ENCODE results near the gene CDH24. TPM values are rescaled to one million over a fixed set of nuclear protein-coding genes. Genes with fewer than 3 reads are reported as not detected.

The CDH24 gene, protein sequence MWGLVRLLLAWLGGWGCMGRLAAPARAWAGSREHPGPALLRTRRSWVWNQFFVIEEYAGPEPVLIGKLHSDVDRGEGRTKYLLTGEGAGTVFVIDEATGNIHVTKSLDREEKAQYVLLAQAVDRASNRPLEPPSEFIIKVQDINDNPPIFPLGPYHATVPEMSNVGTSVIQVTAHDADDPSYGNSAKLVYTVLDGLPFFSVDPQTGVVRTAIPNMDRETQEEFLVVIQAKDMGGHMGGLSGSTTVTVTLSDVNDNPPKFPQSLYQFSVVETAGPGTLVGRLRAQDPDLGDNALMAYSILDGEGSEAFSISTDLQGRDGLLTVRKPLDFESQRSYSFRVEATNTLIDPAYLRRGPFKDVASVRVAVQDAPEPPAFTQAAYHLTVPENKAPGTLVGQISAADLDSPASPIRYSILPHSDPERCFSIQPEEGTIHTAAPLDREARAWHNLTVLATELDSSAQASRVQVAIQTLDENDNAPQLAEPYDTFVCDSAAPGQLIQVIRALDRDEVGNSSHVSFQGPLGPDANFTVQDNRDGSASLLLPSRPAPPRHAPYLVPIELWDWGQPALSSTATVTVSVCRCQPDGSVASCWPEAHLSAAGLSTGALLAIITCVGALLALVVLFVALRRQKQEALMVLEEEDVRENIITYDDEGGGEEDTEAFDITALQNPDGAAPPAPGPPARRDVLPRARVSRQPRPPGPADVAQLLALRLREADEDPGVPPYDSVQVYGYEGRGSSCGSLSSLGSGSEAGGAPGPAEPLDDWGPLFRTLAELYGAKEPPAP
- total RNA-seq, result 3.2 and 3.7 TPM in 2 replicates
- polyA plus RNA-seq (2012), result 3.1 TPM

DNA sequence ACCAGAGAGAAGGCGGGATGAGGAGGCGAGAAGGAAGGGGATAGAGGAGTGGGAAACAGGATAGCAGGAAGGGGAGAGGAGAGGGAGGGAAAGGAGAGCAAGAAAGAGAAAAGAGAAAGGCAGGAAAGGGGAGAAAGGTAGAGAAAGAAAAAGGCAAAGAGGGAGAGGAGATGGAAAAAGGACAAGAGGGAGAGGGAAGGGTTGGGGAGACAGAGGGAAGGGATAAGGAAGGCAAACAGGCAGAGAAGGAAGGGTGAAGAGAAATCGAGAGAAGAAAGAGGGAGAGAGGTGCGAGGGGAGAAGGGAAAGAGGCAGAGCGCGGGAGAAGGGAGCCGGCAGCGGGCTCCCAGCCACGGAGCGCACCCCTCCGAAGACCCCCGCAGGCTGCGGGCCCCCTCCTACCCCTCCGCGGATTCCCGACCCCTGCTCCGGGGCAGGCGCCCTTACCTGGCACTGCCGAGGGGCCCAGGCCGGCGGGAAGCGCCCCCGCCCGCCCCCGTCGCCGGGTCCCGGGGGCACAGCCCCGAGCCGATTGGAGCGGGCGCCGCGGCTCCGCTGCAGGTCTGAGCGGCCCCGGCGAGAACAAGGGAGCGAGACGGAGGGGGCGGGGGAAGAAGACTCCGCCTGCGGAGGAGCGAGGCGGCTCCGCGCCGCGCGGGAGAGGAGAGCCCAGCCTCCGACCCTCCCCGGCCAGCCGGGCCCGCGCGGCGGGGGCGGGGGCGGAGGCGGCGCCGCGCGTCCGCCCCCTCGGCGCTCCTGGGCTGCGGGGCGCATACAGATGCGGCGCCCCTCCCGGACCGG lies at the start of gene CDH24:
CDH24 (minus strand) TSS at position 565 of the 801 bp plus-strand sequence. CDS start 1,787 bp downstream, outside the sequence.
- DNase-seq (ENCODE audit: low read depth), result peak; percentile 59

DNA sequence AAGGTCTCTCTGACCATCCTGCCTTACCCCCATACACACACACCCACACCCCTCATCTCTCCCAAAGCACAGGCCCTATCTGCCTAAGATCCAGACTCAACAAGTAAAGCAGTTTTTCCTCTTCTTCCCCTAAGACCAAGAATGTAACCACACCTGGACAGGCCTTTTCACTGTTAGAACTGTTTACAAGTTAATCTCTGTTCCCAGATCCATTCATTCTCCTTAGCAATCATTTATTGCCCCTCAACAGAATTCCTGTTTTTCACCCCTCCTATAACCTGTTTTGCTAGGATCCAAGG lies 49.4 kb upstream of the CDH24 start:
- DNase-seq (ENCODE audit: low read depth), result no peak

DNA sequence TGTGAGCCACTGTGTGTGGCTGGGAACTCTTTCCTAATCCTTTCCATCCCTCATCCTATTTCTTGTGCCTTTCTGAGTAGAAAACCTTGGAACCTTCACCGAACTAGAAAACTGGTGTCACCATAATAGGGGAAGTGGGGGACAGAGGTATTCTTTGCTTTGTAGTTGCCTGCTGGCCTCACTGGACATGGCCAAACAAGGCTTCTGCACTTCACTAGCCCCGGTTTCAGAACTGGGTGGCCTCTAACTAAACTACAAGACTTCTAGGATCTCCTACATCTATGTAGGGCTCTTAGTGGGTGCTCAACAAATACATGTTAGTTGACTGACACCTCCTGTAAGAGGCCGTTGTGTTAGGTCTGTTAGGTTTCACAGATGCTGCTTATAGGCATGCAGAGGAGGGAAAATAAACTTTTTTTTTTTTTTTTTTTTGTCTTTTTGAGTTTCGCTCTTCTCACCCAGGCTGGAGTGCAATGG lies 48.1 kb upstream of the CDH24 start:
- no peak for DNase-seq (ENCODE audit: low read depth)

GRCh38 chr14:23104591-23105347 lies 47.4 kb upstream of the CDH24 start, which contains the start of gene CIROP:
CIROP (minus strand) TSS chr14:23104989; CDS start chr14:23104920, 69 bp downstream.
- DNase-seq (ENCODE audit: low read depth), result no peak

GRCh38 chr14:23104070-23104590 lies 46.8 kb upstream of the CDH24 start:
- no peak for DNase-seq (ENCODE audit: low read depth)

DNA sequence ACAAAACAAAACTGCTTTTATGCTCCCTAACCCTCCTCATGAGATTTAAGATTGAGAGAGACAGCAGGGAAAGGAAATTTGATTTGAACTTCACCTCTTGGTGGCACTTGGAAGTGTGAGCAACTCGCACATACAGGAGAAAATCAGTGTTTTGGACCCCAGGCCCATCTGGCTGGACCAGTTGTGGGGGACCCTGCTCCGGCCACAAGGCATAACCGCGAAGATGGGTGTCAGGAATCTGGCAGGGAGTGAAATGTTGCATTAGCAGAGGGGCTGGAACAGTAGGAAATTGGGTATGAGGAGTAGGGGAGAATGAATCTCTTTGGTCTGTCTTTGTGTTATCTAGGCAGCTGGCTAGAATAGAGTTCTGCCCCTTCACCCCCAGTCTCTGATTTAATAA lies 46.3 kb upstream of the CDH24 start:
- DNase-seq (ENCODE audit: low read depth), result no peak

GRCh38 chr14:23102801-23103200 lies 45.5 kb upstream of the CDH24 start:
- DNase-seq (ENCODE audit: low read depth), result no peak

DNA sequence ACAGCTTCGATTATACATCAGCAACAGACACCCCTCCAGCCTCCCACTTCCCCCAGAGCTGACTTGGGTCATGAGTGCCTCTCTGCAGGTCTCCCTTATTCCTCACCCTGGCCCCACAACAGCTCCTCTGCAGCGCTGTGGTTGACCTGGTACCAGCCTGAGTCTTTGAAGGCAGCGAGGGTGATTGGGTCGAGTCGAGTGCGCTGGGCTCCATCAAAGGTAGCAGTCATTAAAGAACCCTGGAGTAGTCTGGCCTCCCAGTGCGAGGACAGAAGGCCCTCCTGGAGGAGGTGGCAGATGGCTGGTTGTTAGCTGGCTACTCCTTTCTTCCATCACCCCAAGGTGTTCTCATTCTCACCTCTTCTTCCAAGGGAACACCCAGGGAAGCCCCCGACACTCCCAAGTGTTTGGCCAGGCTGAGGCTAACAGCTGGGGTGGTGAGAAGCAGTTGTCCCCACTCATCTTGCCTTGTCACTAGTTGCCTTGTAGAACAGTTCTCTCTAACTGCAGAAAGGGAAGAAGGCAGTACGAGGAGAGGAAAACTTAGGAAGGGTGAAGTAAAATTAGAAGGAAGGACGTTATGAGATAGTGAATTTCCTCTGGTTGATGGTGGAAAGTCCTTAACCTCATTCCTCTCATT lies 44.8 kb upstream of the CDH24 start:
- peak; percentile 71 for DNase-seq (ENCODE audit: low read depth)

- DNase-seq (ENCODE audit: low read depth), result no peak
These were observed 44.1 kb upstream of the CDH24 start for GRCh38 chr14:23101213-23101970.

- no peak for DNase-seq (ENCODE audit: low read depth)
These were observed 42.0 kb upstream of the CDH24 start for GRCh38 chr14:23099212-23099861.

GRCh38 chr14:23097786-23098185 lies 40.5 kb upstream of the CDH24 start:
- DNase-seq (ENCODE audit: low read depth), result peak; percentile 87

DNA sequence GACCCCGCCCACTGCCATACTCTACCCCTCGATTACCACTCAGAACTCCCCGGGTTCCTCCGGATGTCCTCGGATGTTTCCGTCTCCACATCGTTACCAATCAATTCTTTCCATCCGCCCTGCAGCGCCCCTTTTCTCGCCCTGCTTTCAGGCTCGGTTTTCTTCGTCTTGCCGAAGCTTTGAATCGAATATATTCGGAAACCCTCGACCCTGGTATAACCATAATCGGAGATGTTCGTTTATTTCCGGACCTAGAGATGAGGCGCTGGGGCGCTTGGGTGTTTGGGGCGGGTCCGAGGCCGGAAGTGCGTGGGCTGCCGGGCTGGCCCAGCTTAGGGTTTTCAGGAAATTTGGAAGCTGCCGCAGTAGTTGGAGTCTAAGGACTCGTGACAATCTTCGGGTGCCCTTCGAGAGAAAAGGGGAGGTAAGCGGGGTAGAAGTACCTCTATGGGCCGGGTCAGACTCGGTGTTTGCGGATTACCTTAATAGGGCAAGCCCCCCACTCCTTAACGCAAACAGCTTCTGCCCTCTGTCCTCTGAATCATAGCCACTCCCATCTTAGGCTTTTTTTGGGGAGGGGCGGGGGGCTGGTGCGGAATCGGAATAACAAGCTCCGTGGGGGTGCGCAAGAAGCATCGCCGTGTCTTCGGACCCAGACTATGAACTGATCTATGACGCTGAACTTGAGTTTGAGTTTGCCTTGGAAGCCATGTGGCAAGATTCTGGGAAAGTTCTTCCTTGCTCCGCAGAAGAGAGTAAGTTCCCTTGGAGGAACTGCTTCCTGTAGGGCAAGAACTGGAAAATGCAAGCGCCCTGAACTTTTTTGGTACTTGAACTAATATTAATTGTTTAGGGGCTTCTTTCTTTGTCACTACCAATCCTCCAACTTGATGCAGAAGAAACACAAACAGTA lies 38.1 kb upstream of the CDH24 start, which contains the start of gene C14orf119:
C14orf119 (plus strand) TSS at position 310 of the 913 bp plus-strand sequence. CDS start 2,154 bp downstream, outside the sequence.
- peak; percentile 100 for DNase-seq (ENCODE audit: low read depth)

GRCh38 chr14:23094666-23095195 lies 37.4 kb upstream of the CDH24 start, which contains the start of gene ACIN1:
ACIN1 (minus strand) TSS chr14:23095136; CDS start chr14:23095112, 24 bp downstream.
- peak; percentile 87 for DNase-seq (ENCODE audit: low read depth)

DNA sequence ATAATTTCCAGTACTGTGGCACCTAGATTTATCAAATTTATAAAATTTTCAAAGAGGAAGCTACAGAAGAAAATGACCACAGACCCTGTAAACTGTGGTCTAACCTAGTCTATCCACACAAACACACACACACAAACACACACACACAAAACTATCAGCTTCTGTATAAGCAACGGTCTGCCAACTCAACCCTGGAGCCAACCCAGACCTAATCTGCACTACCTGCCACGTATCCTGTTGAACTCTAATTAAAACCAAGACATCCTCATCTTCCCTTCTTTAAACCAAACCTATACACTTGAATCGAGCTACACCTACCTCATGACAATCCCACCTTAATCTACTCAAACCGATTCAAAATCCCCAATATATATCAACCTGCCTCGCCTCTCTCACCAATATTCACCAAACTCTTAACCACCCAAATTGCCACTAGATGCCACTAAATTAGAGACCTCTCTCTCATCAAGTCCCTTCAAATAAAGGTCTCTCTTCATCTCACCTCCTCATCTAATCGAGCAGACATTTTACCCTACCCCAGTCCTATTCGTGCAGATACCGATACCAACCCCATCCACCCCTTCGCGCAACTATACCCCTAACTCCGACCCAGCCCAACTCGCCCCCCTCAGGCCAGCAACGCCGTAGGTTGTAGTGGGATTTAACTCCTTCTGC lies 36.8 kb upstream of the CDH24 start:
- DNase-seq (ENCODE audit: low read depth), result no peak

DNA sequence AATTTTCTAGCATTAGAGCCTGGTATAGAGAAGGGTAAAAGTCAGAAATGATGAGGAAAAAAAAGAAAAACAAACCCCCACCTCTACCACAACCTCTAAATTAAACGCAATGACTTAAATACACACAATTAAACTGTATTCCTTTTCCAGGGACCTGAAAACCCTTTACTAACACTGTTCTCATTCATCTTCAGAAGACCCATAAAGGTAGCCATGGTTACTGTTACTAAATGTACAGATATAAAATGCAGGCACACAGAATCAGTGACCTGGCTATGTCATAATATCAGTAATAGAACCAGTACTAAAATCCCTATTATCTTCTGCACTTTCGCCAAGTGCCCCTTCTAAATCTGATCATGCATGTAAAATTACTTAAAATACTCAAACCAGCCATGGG lies 36.2 kb upstream of the CDH24 start:
- no peak for DNase-seq (ENCODE audit: low read depth)

DNA sequence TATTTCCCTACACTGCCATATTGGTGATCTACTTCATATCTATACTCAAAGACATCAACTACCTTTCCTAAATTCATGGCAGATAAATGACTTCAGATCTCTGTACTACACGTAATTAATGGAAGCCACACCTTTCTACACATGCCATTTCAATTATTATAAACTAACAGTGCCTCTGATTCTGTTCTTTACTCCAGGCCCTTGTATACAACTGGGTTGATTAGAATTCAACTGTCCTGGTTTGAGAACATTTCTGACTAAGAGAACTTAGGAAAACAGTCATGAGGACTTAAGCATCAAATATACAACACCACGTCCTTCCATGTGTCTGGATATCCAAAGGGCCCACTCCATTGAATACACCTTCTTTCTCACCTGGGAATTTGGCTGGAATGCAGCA lies 35.8 kb upstream of the CDH24 start:
- DNase-seq (ENCODE audit: low read depth), result no peak
